Trophoblast cell (in vitro differentiated cells and primary cell): ENCODE measurements around the gene GNB3. TPM values are rescaled to one million over a fixed set of nuclear protein-coding genes. Genes with fewer than 3 reads are reported as not detected.

Source experiments
- DNase-seq, 2 donors: peaks; one replicate each; pipeline ENCODE4 v3.0.0-alpha.2; 2016
- H2AFZ ChIP-seq: 2 replicates; pipeline ENCODE4 v1.6.1; 2013; ENCODE audit warnings: low read length, moderate library complexity, mild to moderate bottlenecking; ENCODE audit not compliant: insufficient read depth, poor library complexity
- H2AK5ac ChIP-seq: 2 replicates; pipeline ENCODE4 v1.6.1; 2013; ENCODE audit warnings: mild to moderate bottlenecking, low read length
- H2BK120ac ChIP-seq: 2 replicates; pipeline ENCODE4 v1.6.1; 2013; ENCODE audit warnings: low read length, mild to moderate bottlenecking, moderate library complexity; ENCODE audit not compliant: insufficient read depth, poor library complexity
- H2BK12ac ChIP-seq: 2 replicates; pipeline ENCODE4 v1.6.1; 2013; ENCODE audit warnings: mild to moderate bottlenecking, low read length, moderate library complexity
- H2BK5ac ChIP-seq: 2 replicates; pipeline ENCODE4 v1.6.1; 2013; ENCODE audit warnings: low read length, low read depth, moderate library complexity, mild to moderate bottlenecking; ENCODE audit not compliant: poor library complexity
- H3K14ac ChIP-seq: 2 replicates; pipeline ENCODE4 v1.6.1; 2013; ENCODE audit warnings: mild to moderate bottlenecking, low read length
- H3K18ac ChIP-seq: 2 replicates; pipeline ENCODE4 v1.6.1; 2013; ENCODE audit warnings: mild to moderate bottlenecking, low read length
- H3K23ac ChIP-seq: 2 replicates; pipeline ENCODE4 v1.6.1; 2013; ENCODE audit warnings: low read length
- H3K27ac ChIP-seq: 2 replicates; pipeline ENCODE4 v1.5.1; 2013; ENCODE audit warnings: low read depth, mild to moderate bottlenecking, inconsistent platforms, low read length, moderate library complexity
- H3K27me3 ChIP-seq: 2 replicates; pipeline ENCODE4 v1.6.1; 2013; ENCODE audit warnings: inconsistent platforms, mild to moderate bottlenecking, low read length, moderate library complexity; ENCODE audit not compliant: insufficient read depth
- H3K36me3 ChIP-seq, 2 experiments: 1 replicate in 1 of 2; 2 replicates in 1 of 2; pipeline ENCODE4 v1.6.1; 2013; ENCODE audit warnings: low read length in 2 of 2, mild to moderate bottlenecking in 2 of 2, moderate library complexity in 1 of 2; ENCODE audit not compliant: insufficient read depth in 2 of 2, control insufficient read depth in 1 of 2
- H3K4ac ChIP-seq: 2 replicates; pipeline ENCODE4 v1.6.1; 2013; ENCODE audit warnings: low read depth, mild to moderate bottlenecking, low read length, moderate library complexity
- H3K4me1 ChIP-seq, 2 experiments: 1 replicate in 1 of 2; 2 replicates in 1 of 2; pipeline ENCODE4 v1.6.1; 2013; ENCODE audit warnings: low read length in 2 of 2, mild to moderate bottlenecking in 2 of 2, moderate library complexity in 1 of 2; ENCODE audit not compliant: insufficient read depth in 2 of 2, control insufficient read depth in 1 of 2
- H3K4me2 ChIP-seq: 2 replicates; pipeline ENCODE4 v1.6.1; 2013; ENCODE audit warnings: inconsistent platforms, mild to moderate bottlenecking, low read length, moderate library complexity
- H3K4me3 ChIP-seq: 2 replicates; pipeline ENCODE4 v1.5.1; 2013; ENCODE audit warnings: mild to moderate bottlenecking, low read depth, low read length, inconsistent platforms
- H3K79me1 ChIP-seq: one replicate; pipeline ENCODE4 v1.6.1; 2013; ENCODE audit warnings: low read length
- H3K79me2 ChIP-seq: 2 replicates; pipeline ENCODE4 v1.6.1; 2013; ENCODE audit warnings: low read length, mild to moderate bottlenecking; ENCODE audit not compliant: control insufficient read depth, insufficient read depth, poor library complexity
- H3K9ac ChIP-seq: 2 replicates; pipeline ENCODE4 v1.6.1; 2013; ENCODE audit warnings: mild to moderate bottlenecking, low read length
- H3K9me3 ChIP-seq: 2 replicates; pipeline ENCODE4 v1.6.1; 2013; ENCODE audit warnings: low read depth, mild to moderate bottlenecking, control low read depth, inconsistent platforms, low read length; ENCODE audit not compliant: insufficient read depth
- H4K12ac ChIP-seq: 2 replicates; pipeline ENCODE4 v1.6.1; 2013; ENCODE audit warnings: low read depth, mild to moderate bottlenecking, low read length, moderate library complexity
- H4K8ac ChIP-seq: 2 replicates; pipeline ENCODE4 v1.6.1; 2013; ENCODE audit warnings: low read depth, mild to moderate bottlenecking, low read length, moderate library complexity
- H4K91ac ChIP-seq: one replicate; pipeline ENCODE4 v1.6.1; 2013; ENCODE audit warnings: low read depth, mild to moderate bottlenecking, low read length, moderate library complexity
- WGBS: extraction: QIAGEN DNeasy Blood & Tissue Kit; methylation state at CpG from one replicate; pipeline ENCODE4 v1.1.7; 2013; ENCODE audit warnings: missing lambda C conversion rate; ENCODE audit not compliant: insufficient read length, insufficient coverage; ENCODE audit errors: extremely low coverage; 5-methylcytosine and 5-hydroxymethylcytosine counted together
- polyA plus RNA-seq: library from polyadenylated mRNA; stranded (reverse); fragments of 200-250 nt; gene quantifications from 2 replicates; pipeline ENCODE4 v1.2.3, GENCODE V29; 2013

GNB3 gene
- 2.1 and 2.5 TPM in 2 replicates for polyA plus RNA-seq

DNA sequence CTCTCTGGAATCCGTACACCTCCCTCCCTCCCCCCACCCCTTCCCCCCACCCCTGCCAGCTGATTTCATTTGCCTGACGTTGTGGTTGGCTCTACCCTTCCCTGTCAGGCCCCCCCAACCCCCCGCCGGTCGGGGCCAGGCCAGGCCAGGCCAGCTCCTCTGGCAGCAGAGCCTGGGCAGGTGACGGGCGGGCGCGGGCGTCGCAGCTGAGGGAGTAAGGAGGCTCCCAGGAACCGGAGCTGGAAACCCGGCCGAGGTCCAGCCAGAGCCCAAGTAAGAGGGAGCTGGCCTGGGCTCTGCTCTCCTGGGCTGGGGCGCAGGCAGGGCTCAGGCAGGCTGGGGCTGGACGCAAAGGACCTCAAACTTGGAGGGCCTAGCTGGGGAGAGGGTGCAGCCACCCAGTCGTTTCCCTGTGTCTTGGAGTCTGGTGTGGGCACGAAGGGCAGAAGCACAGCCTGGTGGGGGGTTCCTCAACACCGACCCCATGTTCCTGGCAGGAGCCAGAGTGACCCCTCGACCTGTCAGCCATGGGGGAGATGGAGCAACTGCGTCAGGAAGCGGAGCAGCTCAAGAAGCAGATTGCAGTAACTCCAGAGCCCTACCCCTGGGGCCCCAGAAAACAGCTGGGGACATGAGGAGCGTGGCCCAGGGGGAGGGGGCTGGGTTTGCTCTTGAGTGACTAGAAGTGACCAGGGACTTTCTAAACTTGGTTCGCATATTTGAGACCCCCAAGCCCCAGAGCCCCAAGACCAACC lies at the start of gene GNB3:
TSS of gene GNB3 (plus strand) at position 165 of the 755 bp plus-strand sequence. CDS start at position 528, 363 bp downstream.
- Histone ChIP-seq H4K91ac (no peak within 1 kb of the TSS), H3K18ac (no peak within 1 kb of the TSS), H3K23ac (no peak within 1 kb of the TSS), H3K27ac (no peak within 1 kb of the TSS), H3K9me3 (no peaks in the 10 kb centered on the region), H3K9ac (no peak within 1 kb of the TSS), H2BK12ac (no peak within 1 kb of the TSS), H2AK5ac (no peak within 1 kb of the TSS), H2AFZ (no peak within 1 kb of the TSS), H3K4me3 (no peak within 1 kb of the TSS), H2BK120ac (no peak within 1 kb of the TSS), H3K4me1 (no peaks in the 10 kb centered on the region), H3K79me2 (no peaks in the 10 kb centered on the region), H2BK5ac (no peak within 1 kb of the TSS), H4K12ac (no peak within 1 kb of the TSS), H3K4me2 (no peak within 1 kb of the TSS), H4K8ac (no peak within 1 kb of the TSS), H3K14ac (no peak within 1 kb of the TSS), H3K79me1 (no peaks in the 10 kb centered on the region), H3K36me3 (peaks cover 44 to 57% of the 10 kb centered on the region in 2 experiments), H3K27me3 (no peaks in the 10 kb centered on the region), H3K4ac (no peak within 1 kb of the TSS)
- WGBS, result no CpG with 5 or more reads among the region's 24 CpGs
- DNase-seq, result no peak

DNA sequence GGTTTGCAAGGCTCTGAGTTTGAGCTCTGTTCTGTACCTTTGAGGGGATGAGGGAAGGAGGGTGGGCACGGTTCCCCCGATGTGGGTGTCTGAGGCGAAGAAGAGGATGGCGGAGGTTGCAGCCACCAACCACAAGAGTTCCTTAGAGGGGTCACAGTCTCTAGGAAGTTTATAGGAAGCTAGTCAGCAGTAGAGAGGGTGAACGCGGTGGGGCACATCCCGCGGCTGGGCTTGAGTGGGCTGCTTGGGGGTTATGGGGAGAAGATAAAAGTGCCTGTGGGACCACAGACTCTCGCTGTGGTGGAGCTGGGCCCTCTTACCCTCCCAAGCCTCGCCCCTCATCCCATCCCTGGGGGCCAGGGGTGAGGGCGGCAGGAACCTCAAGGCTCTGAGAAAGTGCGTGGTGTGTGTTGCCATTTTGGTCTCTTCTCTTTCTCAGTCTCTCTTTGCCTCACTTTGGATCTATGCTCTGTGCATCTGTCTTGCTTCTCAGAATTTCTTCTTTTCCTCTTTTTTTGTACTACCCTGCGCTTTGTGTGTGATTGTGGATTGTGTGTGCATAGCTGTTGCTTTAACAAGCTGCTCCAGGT lies 48.7 kb upstream of the GNB3 start:
- Histone ChIP-seq H3K27ac (no peak overlapping the region), H3K4me3 (no peak overlapping the region), H3K4me1 (no peaks in the 10 kb centered on the region), H3K18ac (no peak overlapping the region), H2BK12ac (no peak overlapping the region), H3K23ac (no peak overlapping the region), H3K4ac (no peak overlapping the region), H3K36me3 (no peaks in the 10 kb centered on the region), H3K14ac (no peak overlapping the region), H3K9me3 (no peaks in the 10 kb centered on the region), H3K79me2 (no peaks in the 10 kb centered on the region), H4K91ac (no peak overlapping the region), H3K4me2 (no peak overlapping the region), H4K8ac (no peak overlapping the region), H3K9ac (no peak overlapping the region), H2AFZ (no peak overlapping the region), H3K27me3 (no peaks in the 10 kb centered on the region), H2AK5ac (no peak overlapping the region), H4K12ac (no peak overlapping the region), H2BK120ac (no peak overlapping the region), H3K79me1 (no peaks in the 10 kb centered on the region), H2BK5ac (no peak overlapping the region)
- whole genome bisulfite sequencing, result no CpG with 5 or more reads among the region's 13 CpGs
- no peak for DNase-seq

DNA sequence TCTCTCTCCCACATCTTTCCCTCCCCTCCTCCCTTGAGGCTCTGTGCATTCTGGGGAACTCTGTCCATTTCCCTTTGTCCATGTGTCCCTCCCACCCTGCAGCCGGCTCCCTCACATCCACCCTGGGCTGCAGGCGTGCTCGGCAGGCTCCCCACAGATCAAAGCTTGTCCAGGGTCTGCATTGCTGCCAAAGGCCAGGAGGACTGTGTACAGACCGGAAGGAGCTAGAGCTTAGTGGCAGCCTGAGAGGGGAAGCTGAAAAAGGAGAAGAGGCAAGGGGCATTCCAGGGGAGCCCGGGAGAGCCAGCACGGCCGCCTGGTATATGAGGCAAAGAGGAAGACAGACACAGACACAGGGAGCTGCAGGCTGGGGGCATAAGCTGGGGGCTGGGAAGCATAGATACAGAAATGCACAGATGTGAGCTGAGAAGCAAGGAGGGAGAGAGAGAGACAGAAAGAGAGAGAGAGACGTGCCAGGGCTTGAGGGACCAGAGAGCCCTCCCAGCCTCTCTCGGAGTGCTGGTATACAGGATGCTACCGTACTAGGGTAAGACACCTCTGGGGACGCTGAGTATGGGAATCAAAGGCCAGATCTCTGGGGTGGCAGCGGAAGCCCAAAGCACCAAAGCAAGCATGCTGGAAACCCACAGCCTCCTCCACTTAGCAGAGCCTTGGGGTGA lies 48.1 kb upstream of the GNB3 start:
- H3K18ac ChIP-seq, result no peak overlapping the region

DNA sequence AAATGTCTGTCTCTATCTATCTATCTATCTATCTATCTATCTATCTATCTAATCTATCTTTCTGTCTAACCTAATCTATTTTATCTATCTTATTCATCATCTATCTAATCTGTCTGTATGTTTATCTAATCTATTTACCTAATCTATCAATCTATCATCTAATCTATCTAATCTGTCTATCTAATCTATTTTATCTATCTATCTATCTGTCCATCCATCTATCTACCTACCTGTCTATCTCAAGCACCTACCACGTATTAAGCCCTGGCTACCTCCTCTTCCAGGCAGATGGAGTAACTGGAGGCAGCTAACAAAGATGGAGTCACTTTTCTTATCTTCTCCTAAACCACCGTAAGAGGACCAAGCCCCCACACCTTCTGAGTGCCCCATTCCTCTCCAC lies 45.6 kb upstream of the GNB3 start:
- Histone ChIP-seq H3K9ac (no peak overlapping the region), H3K9me3 (no peaks in the 10 kb centered on the region), H2BK12ac (no peak overlapping the region), H3K79me2 (no peaks in the 10 kb centered on the region), H3K23ac (no peak overlapping the region), H3K4me3 (no peak overlapping the region), H4K12ac (no peak overlapping the region), H3K27ac (no peak overlapping the region), H2AK5ac (no peak overlapping the region), H3K18ac (no peak overlapping the region), H2BK5ac (no peak overlapping the region), H2BK120ac (no peak overlapping the region), H3K14ac (no peak overlapping the region), H3K4ac (no peak overlapping the region), H3K4me1 (no peaks in the 10 kb centered on the region), H3K4me2 (no peak overlapping the region), H3K27me3 (no peaks in the 10 kb centered on the region), H4K8ac (no peak overlapping the region), H4K91ac (no peak overlapping the region), H3K36me3 (no peaks in the 10 kb centered on the region), H3K79me1 (no peaks in the 10 kb centered on the region), H2AFZ (no peak overlapping the region)
- DNase-seq, result peak in 1 of 2 donors; percentile 55
- WGBS, result no CpG with 5 or more reads among the region's 2 CpGs

More for the DNA sequence above, 48.1 kb upstream of the GNB3 start:
- no peak overlapping the region for H3K27ac ChIP-seq
- H3K79me1 ChIP-seq, result no peaks in the 10 kb centered on the region
- H2AK5ac ChIP-seq, result no peak overlapping the region
- no peak overlapping the region for H3K4me3 ChIP-seq
- H3K4me1 ChIP-seq, result no peaks in the 10 kb centered on the region
- H3K9me3 ChIP-seq, result no peaks in the 10 kb centered on the region
- no peak overlapping the region for H3K4me2 ChIP-seq
- no peak overlapping the region for H2BK120ac ChIP-seq
- no peaks in the 10 kb centered on the region for H3K36me3 ChIP-seq
- H2BK5ac ChIP-seq, result no peak overlapping the region
- WGBS, result no CpG with 5 or more reads among the region's 12 CpGs
- H4K12ac ChIP-seq, result no peak overlapping the region
- H3K27me3 ChIP-seq, result no peaks in the 10 kb centered on the region
- peak in 1 of 2 donors; percentile 18 for DNase-seq
- H3K79me2 ChIP-seq, result no peaks in the 10 kb centered on the region
- H3K9ac ChIP-seq, result no peak overlapping the region
- no peak overlapping the region for H3K4ac ChIP-seq
- no peak overlapping the region for H3K14ac ChIP-seq
- H2BK12ac ChIP-seq, result no peak overlapping the region
- H2AFZ ChIP-seq, result no peak overlapping the region
- no peak overlapping the region for H3K23ac ChIP-seq
- no peak overlapping the region for H4K8ac ChIP-seq
- H4K91ac ChIP-seq, result no peak overlapping the region
